Tibial nerve (tissue), 3 donors: ENCODE data around the gene CARD10.

Source experiments
- POLR2A ChIP-seq, 2 donors: fragments of 450-650 bp; IDR thresholded peaks; one replicate each; pipeline ENCODE4 v1.6.1; 2017; ENCODE audit warnings: antibody characterized with exemption in 2 of 2, mild to moderate bottlenecking in 2 of 2, moderate library complexity in 2 of 2
- TF ChIP-seq, protein P1 (sequence below), 5 experiments: fragments of 200-600 bp in 3 of 5; fragments of 450-650 bp in 2 of 5; sonication (generic) in 3 of 5; IDR thresholded peaks; one replicate each; pipeline ENCODE4 v1.5.1; 2016 to 2019; ENCODE audit warnings: antibody characterized with exemption in 5 of 5, mild to moderate bottlenecking in 3 of 5, moderate library complexity in 2 of 5

DNA sequence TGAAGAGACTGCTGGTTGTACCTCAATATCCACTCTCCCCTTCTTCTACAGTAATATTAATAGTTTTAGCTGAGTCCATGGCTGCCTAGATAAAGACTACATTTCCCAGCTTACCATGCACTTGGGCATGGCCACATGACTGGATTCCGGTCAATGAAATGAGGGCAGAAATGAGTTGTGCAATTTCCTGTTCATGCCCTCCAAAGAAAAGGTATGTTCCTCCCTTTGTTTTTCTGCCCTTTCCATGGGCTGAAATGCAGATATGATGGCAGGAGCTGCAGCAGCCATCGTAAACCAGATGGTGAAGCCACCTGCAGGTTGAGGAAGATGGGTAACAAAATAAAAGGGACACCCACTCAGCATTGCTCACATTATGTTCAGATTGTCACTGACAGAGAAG is 76.7 kb downstream of the CARD10 start:
- TF ChIP-seq POLR2A (IDR thresholded peaks at IDR 0.05): no peak
- TF ChIP-seq, protein P1, sequence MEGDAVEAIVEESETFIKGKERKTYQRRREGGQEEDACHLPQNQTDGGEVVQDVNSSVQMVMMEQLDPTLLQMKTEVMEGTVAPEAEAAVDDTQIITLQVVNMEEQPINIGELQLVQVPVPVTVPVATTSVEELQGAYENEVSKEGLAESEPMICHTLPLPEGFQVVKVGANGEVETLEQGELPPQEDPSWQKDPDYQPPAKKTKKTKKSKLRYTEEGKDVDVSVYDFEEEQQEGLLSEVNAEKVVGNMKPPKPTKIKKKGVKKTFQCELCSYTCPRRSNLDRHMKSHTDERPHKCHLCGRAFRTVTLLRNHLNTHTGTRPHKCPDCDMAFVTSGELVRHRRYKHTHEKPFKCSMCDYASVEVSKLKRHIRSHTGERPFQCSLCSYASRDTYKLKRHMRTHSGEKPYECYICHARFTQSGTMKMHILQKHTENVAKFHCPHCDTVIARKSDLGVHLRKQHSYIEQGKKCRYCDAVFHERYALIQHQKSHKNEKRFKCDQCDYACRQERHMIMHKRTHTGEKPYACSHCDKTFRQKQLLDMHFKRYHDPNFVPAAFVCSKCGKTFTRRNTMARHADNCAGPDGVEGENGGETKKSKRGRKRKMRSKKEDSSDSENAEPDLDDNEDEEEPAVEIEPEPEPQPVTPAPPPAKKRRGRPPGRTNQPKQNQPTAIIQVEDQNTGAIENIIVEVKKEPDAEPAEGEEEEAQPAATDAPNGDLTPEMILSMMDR (IDR thresholded peaks at IDR 0.05): no peak
